DND-41 (cell line): ENCODE data around the gene PTPRN.

Source experiments
- ATAC-seq: fragments of 200-7000 bp; cut with Tn5 transposase; 3 replicates; pipeline ENCODE4 v1.9.1; 2021; ENCODE audit warnings: low read depth; ENCODE audit not compliant: insufficient read depth
- DNase-seq: peaks from one replicate; pipeline ENCODE4 v3.0.0-alpha.2; 2020
- H2AFZ ChIP-seq: 2 replicates; pipeline ENCODE4 v1.6.0; 2012; ENCODE audit warnings: low read depth, low read length
- H3K27ac ChIP-seq: 2 replicates; pipeline ENCODE4 v1.5.1; 2012; ENCODE audit warnings: low read length, inconsistent platforms
- H3K27me3 ChIP-seq: fragments of 200-600 bp; sonication (generic); 2 replicates; pipeline ENCODE4 v1.6.0; 2012; ENCODE audit warnings: low read length, mild to moderate bottlenecking, inconsistent platforms; ENCODE audit not compliant: insufficient read depth, poor library complexity
- H3K36me3 ChIP-seq: 2 replicates; pipeline ENCODE4 v1.5.1; 2012; ENCODE audit warnings: low read length, inconsistent platforms; ENCODE audit not compliant: insufficient read depth
- H3K4me1 ChIP-seq: 2 replicates; pipeline ENCODE4 v1.5.1; 2012; ENCODE audit warnings: mild to moderate bottlenecking, low read length; ENCODE audit not compliant: insufficient read depth
- H3K4me2 ChIP-seq: 2 replicates; pipeline ENCODE4 v1.6.0; 2012; ENCODE audit warnings: mild to moderate bottlenecking, moderate library complexity, low read length, inconsistent platforms; ENCODE audit not compliant: insufficient read depth
- H3K4me3 ChIP-seq, 2 experiments: fragments of 200-600 bp in 1 of 2; shearing (Covaris generic) in 1 of 2; 2 replicates each; pipeline ENCODE4 v1.5.1; 2012 to 2016; ENCODE audit warnings: inconsistent platforms in 2 of 2, low read length in 2 of 2, mild to moderate bottlenecking in 2 of 2, low read depth in 1 of 2, moderate library complexity in 1 of 2
- H3K79me2 ChIP-seq: 2 replicates; pipeline ENCODE4 v1.6.0; 2012; ENCODE audit warnings: low read length, inconsistent platforms; ENCODE audit not compliant: insufficient read depth
- H3K9ac ChIP-seq: 2 replicates; pipeline ENCODE4 v1.6.0; 2012; ENCODE audit warnings: low read depth, mild to moderate bottlenecking, inconsistent platforms, low read length, moderate library complexity
- H3K9me3 ChIP-seq: 2 replicates; pipeline ENCODE4 v1.5.1; 2012; ENCODE audit warnings: low read length, moderate library complexity, mild to moderate bottlenecking, inconsistent platforms; ENCODE audit not compliant: insufficient read depth, severe bottlenecking
- H4K20me1 ChIP-seq: 2 replicates; pipeline ENCODE4 v1.6.0; 2012; ENCODE audit warnings: low read length; ENCODE audit not compliant: insufficient read depth
- EZH2 ChIP-seq: IDR thresholded peaks from 3 replicates; pipeline ENCODE4 v1.6.1; 2012; ENCODE audit warnings: borderline replicate concordance, low read depth, mild to moderate bottlenecking, moderate library complexity, low read length, inconsistent platforms; ENCODE audit not compliant: severe bottlenecking
- TF ChIP-seq, protein P1 (sequence below): IDR thresholded peaks from 2 replicates; pipeline ENCODE4 v1.5.1; 2012; ENCODE audit warnings: borderline replicate concordance, low read length, moderate library complexity, mild to moderate bottlenecking; ENCODE audit not compliant: poor library complexity, severe bottlenecking; ENCODE audit errors: extremely low read depth

The PTPRN gene

DNA sequence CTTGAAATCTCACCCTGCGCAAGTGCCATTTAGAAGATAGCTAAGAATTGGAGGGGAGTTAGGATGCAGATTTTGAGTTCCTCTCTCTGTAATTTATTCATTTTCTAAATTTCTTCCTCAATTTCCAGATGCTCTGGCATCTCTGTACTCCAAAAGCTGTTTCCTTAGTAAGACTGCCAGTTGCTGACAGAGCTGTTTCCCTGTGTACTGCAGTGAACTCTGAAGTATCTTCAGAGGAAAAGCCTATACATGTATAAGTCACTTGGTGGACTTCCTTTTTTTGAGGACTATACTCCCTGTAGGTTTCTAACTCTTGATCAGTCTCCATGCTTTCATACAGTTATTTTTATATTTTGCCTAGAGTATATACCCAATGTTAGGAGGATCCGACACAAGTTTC is 24.9 kb upstream of the PTPRN start:
- Histone ChIP-seq H3K79me2 (no peaks in the 10 kb centered on the region), H3K27ac (no peak overlapping the region), H3K9ac (no peak overlapping the region), H4K20me1 (no peaks in the 10 kb centered on the region), H3K27me3 (peaks cover 3% of the 10 kb centered on the region), H3K4me1 (no peaks in the 10 kb centered on the region), H3K4me2 (no peak overlapping the region), H2AFZ (no peak overlapping the region), H3K4me3 (no peak overlapping the region), H3K36me3 (no peaks in the 10 kb centered on the region), H3K9me3 (no peaks in the 10 kb centered on the region)
- ATAC-seq (no peak), DNase-seq (no peak)
- TF ChIP-seq, protein P1, sequence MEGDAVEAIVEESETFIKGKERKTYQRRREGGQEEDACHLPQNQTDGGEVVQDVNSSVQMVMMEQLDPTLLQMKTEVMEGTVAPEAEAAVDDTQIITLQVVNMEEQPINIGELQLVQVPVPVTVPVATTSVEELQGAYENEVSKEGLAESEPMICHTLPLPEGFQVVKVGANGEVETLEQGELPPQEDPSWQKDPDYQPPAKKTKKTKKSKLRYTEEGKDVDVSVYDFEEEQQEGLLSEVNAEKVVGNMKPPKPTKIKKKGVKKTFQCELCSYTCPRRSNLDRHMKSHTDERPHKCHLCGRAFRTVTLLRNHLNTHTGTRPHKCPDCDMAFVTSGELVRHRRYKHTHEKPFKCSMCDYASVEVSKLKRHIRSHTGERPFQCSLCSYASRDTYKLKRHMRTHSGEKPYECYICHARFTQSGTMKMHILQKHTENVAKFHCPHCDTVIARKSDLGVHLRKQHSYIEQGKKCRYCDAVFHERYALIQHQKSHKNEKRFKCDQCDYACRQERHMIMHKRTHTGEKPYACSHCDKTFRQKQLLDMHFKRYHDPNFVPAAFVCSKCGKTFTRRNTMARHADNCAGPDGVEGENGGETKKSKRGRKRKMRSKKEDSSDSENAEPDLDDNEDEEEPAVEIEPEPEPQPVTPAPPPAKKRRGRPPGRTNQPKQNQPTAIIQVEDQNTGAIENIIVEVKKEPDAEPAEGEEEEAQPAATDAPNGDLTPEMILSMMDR = no peak
- TF ChIP-seq EZH2 = no peak

DNA sequence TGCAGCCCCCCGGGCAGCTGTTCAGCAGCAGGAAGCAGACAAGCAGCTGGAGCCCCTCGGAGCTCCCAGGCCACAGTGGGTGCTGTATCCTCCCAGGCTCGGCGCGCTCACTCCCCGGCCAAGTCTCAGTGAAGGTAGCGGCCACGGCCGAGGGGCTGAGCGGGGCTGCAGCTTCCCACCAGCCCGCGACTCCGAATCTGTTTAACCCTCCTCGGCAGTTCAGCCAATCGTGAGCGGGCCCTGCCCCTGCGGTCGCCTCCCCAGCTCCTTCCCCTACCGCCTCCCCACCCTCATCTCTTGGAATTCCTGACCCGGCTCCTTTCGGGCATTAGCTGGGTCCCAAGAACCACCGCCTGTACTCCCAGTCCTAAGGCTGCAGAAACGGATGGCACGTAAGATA is 23.3 kb upstream of the PTPRN start, which contains the start of gene RESP18:
Gene RESP18 (minus strand): TSS at position 203 of the 400 bp plus-strand sequence.
- TF ChIP-seq EZH2 = no peak
- TF ChIP-seq, protein P1 = no peak
- ATAC-seq = no peak
- Histone ChIP-seq H2AFZ (no peak within 1 kb of the TSS), H3K9me3 (no peaks in the 10 kb centered on the region), H3K4me2 (no peak within 1 kb of the TSS), H3K79me2 (no peaks in the 10 kb centered on the region), H3K4me1 (no peaks in the 10 kb centered on the region), H3K9ac (no peak within 1 kb of the TSS), H3K36me3 (no peaks in the 10 kb centered on the region), H3K27me3 (peaks cover 3% of the 10 kb centered on the region), H4K20me1 (no peaks in the 10 kb centered on the region), H3K4me3 (no peak within 1 kb of the TSS), H3K27ac (no peak within 1 kb of the TSS)
- no peak for DNase-seq

DNA sequence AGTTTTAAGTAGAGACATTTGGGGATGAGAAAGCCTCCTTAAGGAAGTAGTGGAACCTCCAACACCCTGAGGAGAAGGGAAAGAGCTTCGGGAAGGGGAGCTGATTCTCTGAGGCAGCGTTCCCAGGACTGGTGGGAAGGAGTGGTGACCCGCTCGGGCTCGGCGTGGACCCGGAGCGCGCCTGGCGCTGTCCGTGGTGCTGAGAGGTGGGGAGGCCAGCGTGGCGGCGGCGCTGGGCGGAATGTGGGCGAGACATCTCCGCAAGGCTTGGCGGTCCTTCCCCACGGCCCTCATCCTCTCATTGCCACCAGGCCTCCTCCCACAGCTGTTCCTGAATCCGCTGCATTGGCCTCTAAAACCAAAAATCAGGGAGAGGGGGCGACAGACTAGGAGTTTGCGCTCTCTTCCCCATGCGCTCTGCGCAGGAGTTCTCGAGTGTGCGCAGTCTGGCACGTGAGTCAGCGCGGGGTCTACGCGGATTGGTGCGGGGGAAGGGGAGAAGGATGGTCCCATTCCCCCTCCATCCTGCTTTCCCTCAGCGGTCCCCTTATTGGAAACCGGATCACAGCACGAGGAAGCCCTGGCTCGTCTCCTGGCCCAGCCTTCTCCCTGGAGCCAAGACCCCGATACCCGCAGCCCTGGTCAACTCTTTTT is 22.5 kb upstream of the PTPRN start:
- H3K4me2 ChIP-seq = no peak overlapping the region
- DNase-seq = no peak
- H2AFZ ChIP-seq = no peak overlapping the region
- H4K20me1 ChIP-seq = no peaks in the 10 kb centered on the region
- no peaks in the 10 kb centered on the region for H3K36me3 ChIP-seq
- ATAC-seq = no peak
- peaks cover 3% of the 10 kb centered on the region for H3K27me3 ChIP-seq
- no peak overlapping the region for H3K9ac ChIP-seq
- no peaks in the 10 kb centered on the region for H3K4me1 ChIP-seq
- no peak for TF ChIP-seq EZH2
- TF ChIP-seq, protein P1 = no peak
- no peak overlapping the region for H3K4me3 ChIP-seq
- no peaks in the 10 kb centered on the region for H3K79me2 ChIP-seq
- H3K9me3 ChIP-seq = no peaks in the 10 kb centered on the region
- no peak overlapping the region for H3K27ac ChIP-seq
